ENCODE measurements around the gene HSPA2. TPM values are rescaled to one million over a fixed set of nuclear protein-coding genes. Genes with fewer than 3 reads are reported as not detected.

HSPA2 gene
- total and polyA plus RNA-seq, 9 donors, result 5.1 to 49.7 (median 8.9) TPM

DNA sequence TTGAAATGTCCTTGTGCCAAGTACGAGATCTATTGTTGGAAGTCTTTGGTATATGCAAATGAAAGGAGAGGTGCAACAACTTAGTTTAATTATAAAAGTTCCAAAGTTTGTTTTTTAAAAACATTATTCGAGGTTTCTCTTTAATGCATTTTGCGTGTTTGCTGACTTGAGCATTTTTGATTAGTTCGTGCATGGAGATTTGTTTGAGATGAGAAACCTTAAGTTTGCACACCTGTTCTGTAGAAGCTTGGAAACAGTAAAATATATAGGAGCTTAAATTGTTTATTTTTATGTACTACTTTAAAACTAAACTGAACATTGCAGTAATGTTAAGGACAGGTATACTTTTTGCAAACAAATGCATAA, 2.3 kb downstream of the HSPA2 start:
- no peak for DNase-seq
- Histone ChIP-seq H3K4me1 (ENCODE audit: insufficient read depth) (peaks cover 8% of the 10 kb centered on the region), H3K27ac (no peak overlapping the region), H3K27me3 (no peaks in the 10 kb centered on the region), H3K9me3 (no peaks in the 10 kb centered on the region), H3K36me3 (no peaks in the 10 kb centered on the region), H3K4me3 (peak overlapping the region; percentile 65)
- no peak for TF ChIP-seq EP300 (IDR thresholded peaks at IDR 0.05)
- TF ChIP-seq, protein P1, sequence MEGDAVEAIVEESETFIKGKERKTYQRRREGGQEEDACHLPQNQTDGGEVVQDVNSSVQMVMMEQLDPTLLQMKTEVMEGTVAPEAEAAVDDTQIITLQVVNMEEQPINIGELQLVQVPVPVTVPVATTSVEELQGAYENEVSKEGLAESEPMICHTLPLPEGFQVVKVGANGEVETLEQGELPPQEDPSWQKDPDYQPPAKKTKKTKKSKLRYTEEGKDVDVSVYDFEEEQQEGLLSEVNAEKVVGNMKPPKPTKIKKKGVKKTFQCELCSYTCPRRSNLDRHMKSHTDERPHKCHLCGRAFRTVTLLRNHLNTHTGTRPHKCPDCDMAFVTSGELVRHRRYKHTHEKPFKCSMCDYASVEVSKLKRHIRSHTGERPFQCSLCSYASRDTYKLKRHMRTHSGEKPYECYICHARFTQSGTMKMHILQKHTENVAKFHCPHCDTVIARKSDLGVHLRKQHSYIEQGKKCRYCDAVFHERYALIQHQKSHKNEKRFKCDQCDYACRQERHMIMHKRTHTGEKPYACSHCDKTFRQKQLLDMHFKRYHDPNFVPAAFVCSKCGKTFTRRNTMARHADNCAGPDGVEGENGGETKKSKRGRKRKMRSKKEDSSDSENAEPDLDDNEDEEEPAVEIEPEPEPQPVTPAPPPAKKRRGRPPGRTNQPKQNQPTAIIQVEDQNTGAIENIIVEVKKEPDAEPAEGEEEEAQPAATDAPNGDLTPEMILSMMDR (IDR thresholded peaks at IDR 0.05), result no peak
- no peak for TF ChIP-seq POLR2A (IDR thresholded peaks at IDR 0.05)
- WGBS, 3 donors, result 52 to 55% (median 52%) methylated on average over 4 of the region's 4 CpGs
- intact Hi-C loops (cut with DNase I), result loop anchor here in 2 of 4 donors (5.0 to 10.0 kb wide), 2 partner anchors 92 to 94 kb away; no protein-coding TSS in a partner anchor

DNA sequence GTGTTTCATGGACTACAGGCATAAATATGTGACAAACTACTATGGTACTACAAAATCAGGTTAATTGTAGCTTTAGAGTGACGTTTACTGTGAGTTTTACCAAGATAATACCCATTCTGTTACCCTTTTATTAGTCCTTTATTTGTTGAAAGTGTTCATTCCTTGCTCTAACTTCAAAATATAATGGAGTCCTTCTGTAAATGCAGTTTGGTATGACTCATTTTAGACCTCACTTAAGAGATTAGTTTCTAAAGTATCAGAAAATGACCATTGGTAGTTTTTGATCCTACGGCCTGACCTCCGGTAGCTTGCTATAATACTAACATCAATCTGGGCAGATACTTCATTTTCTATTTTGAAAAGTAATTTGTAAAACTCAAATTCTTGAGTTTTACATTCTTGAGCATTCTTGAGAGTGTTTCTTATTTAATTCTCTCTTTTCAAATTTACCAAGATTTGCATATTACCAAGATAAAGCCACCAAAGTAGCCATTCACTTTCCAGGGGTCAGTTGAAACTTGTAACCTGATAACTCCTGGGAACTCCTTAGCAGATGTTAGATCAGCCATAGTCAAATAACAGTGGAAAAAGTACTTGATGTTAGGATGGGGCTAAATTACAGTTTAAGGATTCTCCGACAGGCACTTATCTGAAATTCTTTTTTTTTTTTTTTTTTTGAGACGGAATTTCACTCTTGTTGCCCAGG, 4.2 kb downstream of the HSPA2 start:
- Histone ChIP-seq H3K27me3 (no peaks in the 10 kb centered on the region), H3K36me3 (no peaks in the 10 kb centered on the region), H3K27ac (no peak overlapping the region), H3K9me3 (no peaks in the 10 kb centered on the region), H3K4me3 (no peak overlapping the region), H3K4me1 (ENCODE audit: insufficient read depth) (peaks cover 9% of the 10 kb centered on the region)
- no peak for DNase-seq
- intact Hi-C loops (cut with DNase I), result loop anchor here in 2 of 4 donors (5.0 to 10.0 kb wide), 2 partner anchors 90 to 93 kb away; no protein-coding TSS in a partner anchor
- WGBS, 3 donors, result 63 to 71% (median 69%) methylated on average over 5 of the region's 5 CpGs
- TF ChIP-seq EP300 (IDR thresholded peaks at IDR 0.05) (no peak), POLR2A (IDR thresholded peaks at IDR 0.05) (no peak)
- TF ChIP-seq, protein P1 (IDR thresholded peaks at IDR 0.05), result no peak

DNA sequence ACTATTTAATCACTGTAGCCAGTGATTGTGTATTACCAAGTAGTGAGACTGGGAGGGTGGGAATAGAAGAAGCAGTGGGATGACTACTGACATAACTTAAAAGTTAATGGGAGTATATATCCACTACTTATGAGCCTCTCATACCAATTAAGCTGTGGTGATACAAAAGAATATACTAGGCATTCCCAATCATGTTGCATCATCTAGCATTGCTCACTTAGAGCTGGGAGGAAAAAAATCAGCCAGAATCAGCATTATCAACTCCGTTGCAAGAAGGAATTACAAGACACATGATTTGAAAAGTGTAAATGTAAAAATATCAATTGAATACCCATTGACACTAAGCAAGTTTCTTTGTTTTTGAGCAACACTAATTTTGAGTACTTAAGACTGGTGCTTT, 8.5 kb downstream of the HSPA2 start:
- no peaks in the 10 kb centered on the region for H3K27me3 ChIP-seq
- no peak overlapping the region for H3K27ac ChIP-seq

DNA sequence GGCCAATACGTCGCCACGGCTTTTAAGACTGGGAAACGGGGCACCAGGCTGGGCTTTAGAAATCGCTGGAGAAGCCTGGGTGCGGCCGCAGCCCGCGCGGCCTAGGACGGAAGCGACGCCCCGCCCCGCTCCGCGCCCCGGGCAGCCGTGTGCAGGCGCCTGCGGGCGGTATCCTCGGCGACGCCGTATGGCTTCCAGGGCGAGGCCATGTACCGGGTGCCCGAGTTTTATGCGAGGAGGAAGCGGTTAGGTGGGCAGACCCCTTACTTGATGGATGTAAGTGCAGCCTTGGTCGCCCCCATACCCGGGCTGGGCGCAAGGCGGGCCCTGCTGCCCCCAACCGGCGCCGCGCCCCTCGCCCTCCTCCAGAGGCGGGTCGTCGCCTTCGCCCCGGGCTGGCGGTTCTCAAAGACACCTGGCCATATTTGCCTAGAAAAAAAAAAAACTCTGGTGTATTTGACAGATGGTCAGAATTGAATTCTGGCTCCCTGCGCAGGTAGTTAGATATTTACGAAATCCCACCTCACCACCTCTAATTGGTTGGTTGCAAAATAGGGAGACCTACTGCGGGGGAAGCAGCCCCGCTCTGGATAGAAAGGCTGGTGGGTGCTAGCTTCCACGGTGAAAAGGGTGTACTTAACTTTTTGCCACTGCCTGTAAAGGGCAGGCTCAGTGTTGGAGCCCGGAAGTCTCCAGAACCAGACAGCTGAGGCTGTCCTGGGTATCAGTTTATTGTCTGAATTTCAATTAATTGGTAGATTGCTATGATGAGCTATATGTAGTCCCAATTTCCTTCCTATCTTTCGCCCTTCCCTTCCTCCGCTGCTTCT, 9.5 kb downstream of the HSPA2 start, which contains the start of gene PPP1R36:
PPP1R36 (plus strand) TSS at position 171 of the 830 bp plus-strand sequence; CDS start at position 208, 37 bp downstream.
- WGBS, 3 donors, result 12 to 20% (median 20%) methylated on average over 52 to 54 of the region's 54 CpGs
- intact Hi-C loops (cut with DNase I), result loop anchor here in 1 of 4 donors (10.0 kb wide), 1 partner anchor 85 kb away; no protein-coding TSS in a partner anchor
- DNase-seq, result no peak
- Histone ChIP-seq H3K27ac (no peak within 1 kb of the TSS), H3K4me3 (peak within 1 kb of the TSS; percentile 26), H3K36me3 (no peaks in the 10 kb centered on the region), H3K27me3 (no peaks in the 10 kb centered on the region), H3K4me1 (ENCODE audit: insufficient read depth) (peaks cover 4% of the 10 kb centered on the region), H3K9me3 (no peaks in the 10 kb centered on the region)
- TF ChIP-seq, protein P1 (IDR thresholded peaks at IDR 0.05), result no peak
- TF ChIP-seq EP300 (IDR thresholded peaks at IDR 0.05) (no peak), POLR2A (IDR thresholded peaks at IDR 0.05) (no peak)

More for the DNA sequence above, 8.5 kb downstream of the HSPA2 start:
- WGBS, 3 donors, result 89 to 93% (median 93%) methylated on average over 1 of the region's 1 CpG
- H3K9me3 ChIP-seq, result no peaks in the 10 kb centered on the region
- no peak overlapping the region for H3K4me3 ChIP-seq
- no peak for DNase-seq
- no peaks in the 10 kb centered on the region for H3K36me3 ChIP-seq
- intact Hi-C loops (cut with DNase I), result loop anchor here in 1 of 4 donors (10.0 kb wide), 1 partner anchor 86 kb away; no protein-coding TSS in a partner anchor
- H3K4me1 ChIP-seq (ENCODE audit: insufficient read depth), result peaks cover 4% of the 10 kb centered on the region
- TF ChIP-seq, protein P1 (IDR thresholded peaks at IDR 0.05), result no peak
- TF ChIP-seq POLR2A (IDR thresholded peaks at IDR 0.05) (no peak), EP300 (IDR thresholded peaks at IDR 0.05) (no peak)
